Right ventricle myocardium superior (tissue), 1 donor: ENCODE data around the gene USP40. TPM values are rescaled to one million over a fixed set of nuclear protein-coding genes. Genes with fewer than 3 reads are reported as not detected.

Experiments used
- total RNA-seq: library from RNA; stranded (reverse); fragmentation: NEBNext Ultra II Directional; extraction: Animal tissue kit (Norgen Biotek cat#: 25700); gene quantifications from one replicate; pipeline ENCODE4 v1.2.1, GENCODE V29; 2021
- donor health status: DM: no; HTN: yes; CAD: no; lungs with severe emphysema.

USP40 gene
- total RNA-seq, 1 donor from 2014 or later, result 18.0 TPM

Other genes with a start within 250 kb of the USP40 start
- gene DGKD, start 212.3 kb downstream of the USP40 start, total RNA-seq, result 27.2 TPM
- gene UGT1A8, start 50.9 kb upstream of the USP40 start, total RNA-seq, result not detected
- gene UGT1A10, start 69.7 kb upstream of the USP40 start, total RNA-seq, result not detected
- gene UGT1A9, start 105.1 kb upstream of the USP40 start, total RNA-seq, result not detected
- not detected for gene UGT1A7, start 115.1 kb upstream of the USP40 start, total RNA-seq
- gene UGT1A6, start 126.1 kb upstream of the USP40 start, total RNA-seq, result 0.32 TPM
- not detected for gene UGT1A5, start 146.1 kb upstream of the USP40 start, total RNA-seq
- gene UGT1A4, start 152.0 kb upstream of the USP40 start, total RNA-seq, result not detected
- not detected for gene UGT1A3, start 162.3 kb upstream of the USP40 start, total RNA-seq
- not detected for gene UGT1A1, start 193.5 kb upstream of the USP40 start, total RNA-seq
- gene MROH2A, start 211.5 kb upstream of the USP40 start, total RNA-seq, result not detected